ENCODE measurements around the gene LINC00237. TPM values are rescaled to one million over a fixed set of nuclear protein-coding genes. Genes with fewer than 3 reads are reported as not detected.

Gene LINC00237
- total and polyA plus RNA-seq, 9 donors = 0.72 TPM; not detected in 8

GRCh38 chr20:21049305-21049828 is 56.8 kb downstream of the LINC00237 start:
- no peaks in the 10 kb centered on the region for H3K9me3 ChIP-seq
- H3K4me3 ChIP-seq = no peak overlapping the region
- TF ChIP-seq EP300 (IDR thresholded peaks at IDR 0.05) (no peak), CTCF (IDR thresholded peaks at IDR 0.05) (no peak), POLR2A (IDR thresholded peaks at IDR 0.05) (no peak)
- H3K27ac ChIP-seq = no peak overlapping the region
- DNase-seq = no peak
- no peaks in the 10 kb centered on the region for H3K4me1 ChIP-seq (ENCODE audit: insufficient read depth)
- 68 to 80% (median 77%) methylated on average over 6 of the region's 6 CpGs for WGBS, 3 donors
- H3K27me3 ChIP-seq = no peaks in the 10 kb centered on the region
- intact Hi-C loops (cut with DNase I) = no loop called here
- H3K36me3 ChIP-seq = no peaks in the 10 kb centered on the region

GRCh38 chr20:21048841-21049273 is 57.3 kb downstream of the LINC00237 start:
- Histone ChIP-seq H3K4me1 (ENCODE audit: insufficient read depth) (no peaks in the 10 kb centered on the region), H3K27ac (no peak overlapping the region), H3K27me3 (no peaks in the 10 kb centered on the region), H3K9me3 (no peaks in the 10 kb centered on the region), H3K4me3 (no peak overlapping the region), H3K36me3 (no peaks in the 10 kb centered on the region)
- TF ChIP-seq EP300 (IDR thresholded peaks at IDR 0.05) (no peak), CTCF (IDR thresholded peaks at IDR 0.05) (no peak), POLR2A (IDR thresholded peaks at IDR 0.05) (no peak)
- intact Hi-C loops (cut with DNase I) = no loop called here
- WGBS, 3 donors = 52 to 63% (median 59%) methylated on average over 5 of the region's 5 CpGs
- DNase-seq = no peak

- Histone ChIP-seq H3K4me1 (ENCODE audit: insufficient read depth) (no peaks in the 10 kb centered on the region), H3K27me3 (no peaks in the 10 kb centered on the region), H3K36me3 (no peaks in the 10 kb centered on the region), H3K9me3 (no peaks in the 10 kb centered on the region), H3K4me3 (no peak overlapping the region), H3K27ac (no peak overlapping the region)
- no peak for DNase-seq
- TF ChIP-seq POLR2A (IDR thresholded peaks at IDR 0.05) (no peak), CTCF (IDR thresholded peaks at IDR 0.05) (no peak), EP300 (IDR thresholded peaks at IDR 0.05) (no peak)
- intact Hi-C loops (cut with DNase I) = no loop called here
- WGBS, 3 donors = 74 to 79% (median 75%) methylated on average over 6 of the region's 6 CpGs
These were observed 58.2 kb downstream of the LINC00237 start for GRCh38 chr20:21047981-21048380.

GRCh38 chr20:21046413-21047070 is 59.6 kb downstream of the LINC00237 start:
- no peak overlapping the region for H3K4me3 ChIP-seq
- no peaks in the 10 kb centered on the region for H3K9me3 ChIP-seq
- no peaks in the 10 kb centered on the region for H3K36me3 ChIP-seq
- WGBS, 3 donors = 22 to 35% (median 26%) methylated on average over 2 of the region's 2 CpGs
- DNase-seq = no peak
- intact Hi-C loops (cut with DNase I) = no loop called here
- no peaks in the 10 kb centered on the region for H3K4me1 ChIP-seq (ENCODE audit: insufficient read depth)
- H3K27ac ChIP-seq = no peak overlapping the region
- no peaks in the 10 kb centered on the region for H3K27me3 ChIP-seq
- TF ChIP-seq EP300 (IDR thresholded peaks at IDR 0.05) (no peak), POLR2A (IDR thresholded peaks at IDR 0.05) (no peak), CTCF (IDR thresholded peaks at IDR 0.05) (no peak)

Small RNA genes within 50 kb of the gene (small RNA-seq; reads per million reads assigned to genes)
- not detected for gene RNA5SP477

Other genes with a start within 250 kb of the LINC00237 start
- gene KIZ, start 19.7 kb upstream of the LINC00237 start, total RNA-seq = 10 to 100 TPM; 20.5 to 59.5 (median 44.7) TPM
- gene KIZ, start 19.7 kb upstream of the LINC00237 start, polyA plus RNA-seq = 10 to 100 TPM; 35.3 to 42.1 TPM
- 10 to 100 TPM; 47.6 to 64.8 (median 50.2) TPM for gene XRN2, start 197.0 kb upstream of the LINC00237 start, total RNA-seq
- 10 to 100 TPM; 35.8 to 65.8 TPM for gene XRN2, start 197.0 kb upstream of the LINC00237 start, polyA plus RNA-seq

Data from ovary (tissue), 9 donors.